CD8-positive, alpha-beta memory T cell (primary cell): ENCODE measurements around the gene RORC. TPM values are rescaled to one million over a fixed set of nuclear protein-coding genes. Genes with fewer than 3 reads are reported as not detected.
A peak's percentile ranks its signal among the peaks of the same experiment; 100 is the strongest.

Experiments
- CTCF ChIA-PET: fragments of 350-600 bp; sonication (Branson Sonifier 250); formaldehyde crosslinking; loops from one replicate; lab custom pipeline; 2021; ENCODE audit warnings: antibody characterized with exemption; lab: Charles Lee
- POLR2A ChIA-PET: fragments of 350-600 bp; sonication (Branson Sonifier 250); formaldehyde crosslinking; loops from one replicate; lab custom pipeline; 2021; ENCODE audit warnings: antibody characterized with exemption; lab: Charles Lee
- DNase-seq, 5 donors: peaks; one replicate each; pipeline versions ENCODE4 v3.0.0 to v3.0.0-alpha.2; 2020 to 2022; ENCODE audit warnings: mixed read lengths in 1 of 5
- H3K27ac ChIP-seq: one replicate; pipeline ENCODE4 v1.7.0; 2013; ENCODE audit warnings: low read depth, mild to moderate bottlenecking, low read length, moderate library complexity
- H3K27me3 ChIP-seq: 2 replicates; pipeline ENCODE4 v1.7.0; 2013; ENCODE audit warnings: low read length, mild to moderate bottlenecking; ENCODE audit not compliant: insufficient read depth, poor library complexity, severe bottlenecking
- H3K36me3 ChIP-seq: 2 replicates; pipeline ENCODE4 v1.7.0; 2013; ENCODE audit warnings: mild to moderate bottlenecking, low read length, moderate library complexity; ENCODE audit not compliant: insufficient read depth
- H3K4me1 ChIP-seq: 2 replicates; pipeline ENCODE4 v1.7.0; 2013; ENCODE audit warnings: mild to moderate bottlenecking, low read length, moderate library complexity; ENCODE audit not compliant: insufficient read depth
- H3K4me3 ChIP-seq: 2 replicates; pipeline ENCODE4 v1.7.0; 2013; ENCODE audit warnings: mild to moderate bottlenecking, low read length
- H3K9me3 ChIP-seq: 2 replicates; pipeline ENCODE4 v1.7.0; 2013; ENCODE audit warnings: mild to moderate bottlenecking, low read length
- H3K27ac Mint-ChIP-seq, 8 donors: one replicate each; pipeline ENCODE4 v1.8.0; 2020 to 2021; ENCODE audit warnings: mixed read lengths in 8 of 8, mild to moderate bottlenecking in 6 of 8, inconsistent platforms in 3 of 8, moderate library complexity in 3 of 8
- H3K27me3 Mint-ChIP-seq, 2 donors: one replicate each; pipeline ENCODE4 v1.8.0; 2020 to 2021; ENCODE audit warnings: mixed read lengths in 2 of 2, mild to moderate bottlenecking in 1 of 2, moderate library complexity in 1 of 2
- H3K36me3 Mint-ChIP-seq, 3 donors: one replicate each; pipeline ENCODE4 v1.8.0; 2020 to 2021; ENCODE audit warnings: mixed read lengths in 3 of 3, inconsistent platforms in 1 of 3, mild to moderate bottlenecking in 1 of 3
- H3K4me1 Mint-ChIP-seq, 3 donors: one replicate each; pipeline ENCODE4 v1.8.0; 2020 to 2021; ENCODE audit warnings: mixed read lengths in 3 of 3, inconsistent platforms in 1 of 3, mild to moderate bottlenecking in 1 of 3
- H3K4me3 Mint-ChIP-seq, 7 donors: one replicate each; pipeline ENCODE4 v1.8.0; 2020 to 2021; ENCODE audit warnings: mixed read lengths in 7 of 7, mild to moderate bottlenecking in 6 of 7, moderate library complexity in 4 of 7, inconsistent platforms in 2 of 7
- H3K9me3 Mint-ChIP-seq, 5 donors: one replicate each; pipeline ENCODE4 v1.8.0; 2020 to 2022; ENCODE audit warnings: mixed read lengths in 5 of 5, mild to moderate bottlenecking in 3 of 5, moderate library complexity in 2 of 5, inconsistent platforms in 1 of 5
- polyA plus RNA-seq: library from polyadenylated mRNA; unstranded; fragments of 300-500 nt; fragmentation: Illumina TruSeq; gene quantifications from one replicate; pipeline ENCODE4 v1.2.3, GENCODE V29; 2021
- total RNA-seq, 2 experiments: library from RNA; stranded (reverse); gene quantifications; one replicate each; pipeline ENCODE4 v1.2.3, GENCODE V29; 2021

The RORC gene
- total and polyA plus RNA-seq, 3 experiments from 2014 or later = 1.3 to 46.4 (median 1.5) TPM

- H3K4me3 ChIP-seq = no peak overlapping the region
Measured at GRCh38 chr1:151831256-151831591, 378 bp downstream of the RORC start.

DNA sequence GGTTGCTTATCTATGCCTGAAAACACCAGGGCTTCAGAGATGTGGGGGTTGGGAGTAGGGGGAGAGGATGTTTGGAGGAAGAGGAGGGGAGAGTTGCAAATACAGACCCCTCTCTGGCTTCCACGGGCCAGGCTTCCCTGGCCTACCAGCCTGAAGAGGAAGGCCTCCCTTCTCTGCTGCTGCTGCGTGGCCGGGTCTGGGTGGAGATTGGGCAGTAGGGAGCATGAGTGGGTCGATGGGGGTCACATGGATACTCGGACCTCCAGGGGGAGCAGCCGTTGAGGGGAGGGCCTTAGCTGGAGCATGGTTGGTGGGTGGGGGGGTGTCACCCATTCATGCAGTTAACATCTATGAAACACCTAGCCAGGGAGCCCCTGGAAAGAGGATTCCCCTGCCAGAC, 1.5 kb downstream of the RORC start:
- ChIA-PET POLR2A (interaction anchor here (0.6 to 2.2 kb wide), 3 partner anchors 10 to 67 kb away, joined by 3 to 6 read pairs (median 3); partner anchors contain the start of gene MRPL9), CTCF (interaction anchor here (0.6 to 1.0 kb wide), 2 partner anchors 13 to 15 kb away, joined by 3 read pairs; no protein-coding TSS in a partner anchor)
- peaks cover 69 to 84% (median 79%) of the 10 kb centered on the region in 3 donors for H3K4me1 Mint-ChIP-seq

More at GRCh38 chr1:151831256-151831591, 378 bp downstream of the RORC start:
- no peaks in the 10 kb centered on the region for H3K9me3 ChIP-seq
- H3K36me3 Mint-ChIP-seq = no peaks in the 10 kb centered on the region
- H3K27ac ChIP-seq = peak overlapping the region; percentile 51
- peak overlapping the region; percentile 33 to 99 (median 90) for H3K27ac Mint-ChIP-seq
- H3K27me3 ChIP-seq = no peaks in the 10 kb centered on the region
- peaks cover 0 to 2% of the 10 kb centered on the region in 2 donors for H3K27me3 Mint-ChIP-seq
- DNase-seq = no peak
- peak overlapping the region in 6 of 7 donors; percentile 68 to 84 (median 70) for H3K4me3 Mint-ChIP-seq
- peaks cover 71 to 84% (median 77%) of the 10 kb centered on the region in 3 donors for H3K4me1 Mint-ChIP-seq
- POLR2A ChIA-PET = no interaction called here
- CTCF ChIA-PET = interaction anchor here (1.2 kb wide), 1 partner anchor 10 kb away, joined by 3 read pairs; no protein-coding TSS in a partner anchor
- H3K9me3 Mint-ChIP-seq = no peaks in the 10 kb centered on the region
- no peaks in the 10 kb centered on the region for H3K36me3 ChIP-seq
- H3K4me1 ChIP-seq = peaks cover 60% of the 10 kb centered on the region

GRCh38 chr1:151829352-151830046, 2.1 kb downstream of the RORC start:
- peaks cover 0 to 1% of the 10 kb centered on the region in 2 donors for H3K27me3 Mint-ChIP-seq
- peaks cover 63% of the 10 kb centered on the region for H3K4me1 ChIP-seq
- peak overlapping the region; percentile 51 to 90 (median 70) for H3K4me3 Mint-ChIP-seq
- no peak for DNase-seq
- ChIA-PET POLR2A (interaction anchor here (2.2 kb wide), 1 partner anchor 67 kb away, joined by 6 read pairs; the partner anchor contains the start of gene MRPL9), CTCF (interaction anchor here (1.0 kb wide), 1 partner anchor 40 kb away, joined by 3 read pairs; no protein-coding TSS in a partner anchor)
- H3K27ac ChIP-seq = no peak overlapping the region
- H3K27ac Mint-ChIP-seq = peak overlapping the region; percentile 70 to 99 (median 90)
- peaks cover 67 to 79% (median 78%) of the 10 kb centered on the region in 3 donors for H3K4me1 Mint-ChIP-seq
- no peaks in the 10 kb centered on the region for H3K36me3 ChIP-seq
- no peaks in the 10 kb centered on the region for H3K9me3 Mint-ChIP-seq
- H3K27me3 ChIP-seq = no peaks in the 10 kb centered on the region
- H3K9me3 ChIP-seq = no peaks in the 10 kb centered on the region
- H3K4me3 ChIP-seq = no peak overlapping the region
- peaks cover 0 to 7% (median 0%) of the 10 kb centered on the region in 3 donors for H3K36me3 Mint-ChIP-seq

More for the DNA sequence above, 1.5 kb downstream of the RORC start:
- Histone ChIP-seq H3K4me3 (no peak overlapping the region), H3K36me3 (no peaks in the 10 kb centered on the region), H3K27ac (no peak overlapping the region), H3K4me1 (peaks cover 65% of the 10 kb centered on the region), H3K27me3 (no peaks in the 10 kb centered on the region), H3K9me3 (no peaks in the 10 kb centered on the region)
- no peak for DNase-seq
- Mint-ChIP-seq H3K27ac (peak overlapping the region; percentile 70 to 99 (median 92)), H3K36me3 (peaks cover 0 to 2% (median 0%) of the 10 kb centered on the region in 3 donors), H3K9me3 (no peaks in the 10 kb centered on the region), H3K4me3 (peak overlapping the region; percentile 51 to 86 (median 70)), H3K27me3 (peaks cover 0 to 1% of the 10 kb centered on the region in 2 donors)

DNA sequence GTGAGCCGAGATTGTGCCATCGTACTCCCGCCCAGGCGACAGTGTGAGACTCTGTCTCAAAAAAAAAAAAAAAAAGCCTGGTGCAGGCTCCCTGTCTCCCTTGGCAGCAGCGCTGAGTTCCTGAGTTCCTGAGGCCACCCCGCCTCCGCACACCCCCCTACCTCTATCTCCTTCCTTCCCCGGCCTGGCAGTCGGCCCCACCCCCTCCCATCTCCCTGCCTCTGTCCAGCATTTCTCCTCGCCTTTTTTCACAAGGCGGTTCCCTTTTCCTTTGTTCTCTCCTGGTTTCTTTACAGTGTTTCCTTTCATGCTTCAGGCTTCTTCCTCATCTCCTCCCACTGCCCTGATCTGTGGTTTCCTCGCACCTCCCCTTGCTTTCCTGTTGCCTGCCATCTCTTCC, 2.7 kb downstream of the RORC start:
- Mint-ChIP-seq H3K27me3 (peaks cover 0 to 1% of the 10 kb centered on the region in 2 donors), H3K36me3 (peaks cover 0 to 8% (median 0%) of the 10 kb centered on the region in 3 donors), H3K4me3 (peak overlapping the region; percentile 51 to 90 (median 70)), H3K27ac (peak overlapping the region; percentile 29 to 99 (median 90)), H3K4me1 (peaks cover 66 to 73% (median 72%) of the 10 kb centered on the region in 3 donors), H3K9me3 (no peaks in the 10 kb centered on the region)
- Histone ChIP-seq H3K9me3 (no peaks in the 10 kb centered on the region), H3K4me3 (no peak overlapping the region), H3K27ac (no peak overlapping the region), H3K36me3 (no peaks in the 10 kb centered on the region), H3K27me3 (no peaks in the 10 kb centered on the region), H3K4me1 (peaks cover 57% of the 10 kb centered on the region)
- POLR2A ChIA-PET = interaction anchor here (2.2 kb wide), 1 partner anchor 66 kb away, joined by 6 read pairs; the partner anchor contains the start of gene MRPL9
- DNase-seq = no peak
- CTCF ChIA-PET = interaction anchor here (1.0 to 1.2 kb wide), 3 partner anchors 7 to 39 kb away, joined by 3 to 4 read pairs (median 3); no protein-coding TSS in a partner anchor

DNA sequence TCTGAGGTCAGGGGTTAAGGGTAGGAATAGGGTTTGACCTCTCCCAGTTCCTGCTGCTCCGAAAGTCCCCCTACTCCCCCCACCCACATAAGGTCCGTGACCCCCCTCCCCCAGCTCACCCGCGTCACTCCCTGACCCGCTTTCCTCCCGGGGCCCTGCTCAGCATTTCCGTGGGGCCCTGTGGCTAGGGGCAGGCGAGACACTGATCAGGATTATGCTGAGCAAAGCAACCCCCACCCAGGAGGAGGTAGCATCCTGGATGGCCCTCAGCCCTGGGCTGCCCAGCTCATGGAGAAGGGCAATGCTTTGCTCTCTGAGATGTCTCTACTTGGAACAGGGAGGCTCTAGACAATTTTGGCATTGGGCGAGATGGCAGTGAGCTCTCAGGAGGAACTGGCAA, 3.7 kb downstream of the RORC start:
- H3K4me1 ChIP-seq = peaks cover 50% of the 10 kb centered on the region
- Mint-ChIP-seq H3K9me3 (no peaks in the 10 kb centered on the region), H3K36me3 (peaks cover 0 to 8% (median 0%) of the 10 kb centered on the region in 3 donors), H3K4me1 (peaks cover 59 to 63% (median 62%) of the 10 kb centered on the region in 3 donors), H3K27me3 (no peaks in the 10 kb centered on the region), H3K4me3 (peak overlapping the region; percentile 38 to 97 (median 86)), H3K27ac (peak overlapping the region; percentile 65 to 99 (median 90))
- no peaks in the 10 kb centered on the region for H3K27me3 ChIP-seq
- H3K9me3 ChIP-seq = no peaks in the 10 kb centered on the region
- H3K36me3 ChIP-seq = no peaks in the 10 kb centered on the region
- ChIA-PET CTCF (interaction anchor here (1.0 to 1.2 kb wide), 2 partner anchors 9 to 12 kb away, joined by 3 to 4 read pairs; no protein-coding TSS in a partner anchor), POLR2A (no interaction called here)
- H3K27ac ChIP-seq = no peak overlapping the region
- DNase-seq = peak in 2 of 5 donors; percentile 23 to 35
- no peak overlapping the region for H3K4me3 ChIP-seq

GRCh38 chr1:151825751-151826660, 5.6 kb downstream of the RORC start:
- Mint-ChIP-seq H3K9me3 (no peaks in the 10 kb centered on the region), H3K27me3 (no peaks in the 10 kb centered on the region), H3K36me3 (peaks cover 0 to 8% (median 0%) of the 10 kb centered on the region in 3 donors), H3K27ac (peak overlapping the region; percentile 70 to 99 (median 90)), H3K4me1 (peaks cover 52 to 62% (median 56%) of the 10 kb centered on the region in 3 donors), H3K4me3 (peak overlapping the region; percentile 53 to 97 (median 87))
- ChIA-PET POLR2A (interaction anchor here (0.5 kb wide), 1 partner anchor 79 kb away, joined by 3 read pairs; no protein-coding TSS in a partner anchor), CTCF (interaction anchor here (1.4 kb wide), 1 partner anchor 15 kb away, joined by 4 read pairs; no protein-coding TSS in a partner anchor)
- no peaks in the 10 kb centered on the region for H3K36me3 ChIP-seq
- H3K4me1 ChIP-seq = peaks cover 55% of the 10 kb centered on the region
- H3K27ac ChIP-seq = no peak overlapping the region
- no peaks in the 10 kb centered on the region for H3K9me3 ChIP-seq
- H3K27me3 ChIP-seq = no peaks in the 10 kb centered on the region
- DNase-seq = peak in 2 of 5 donors; percentile 26 to 56
- no peak overlapping the region for H3K4me3 ChIP-seq

DNA sequence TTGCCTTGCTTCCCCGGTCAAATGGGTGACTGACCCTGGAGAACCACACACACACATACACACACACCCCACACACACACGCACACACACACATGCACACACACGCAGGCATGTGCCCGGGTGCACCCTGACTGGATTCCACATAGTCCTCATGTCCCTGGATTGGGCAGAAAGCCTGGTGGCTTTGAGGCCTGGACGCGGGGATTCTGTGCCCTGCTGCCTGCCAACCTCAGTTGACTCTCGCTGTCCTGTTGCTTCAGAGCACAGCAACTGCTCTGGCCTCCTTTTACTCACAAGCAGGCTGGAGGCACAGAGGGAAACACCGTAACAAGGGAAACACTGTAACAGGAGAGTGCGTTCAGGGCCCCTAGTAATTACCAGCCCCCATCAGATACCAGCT, 6.4 kb downstream of the RORC start:
- Histone ChIP-seq H3K27ac (no peak overlapping the region), H3K4me3 (no peak overlapping the region), H3K27me3 (no peaks in the 10 kb centered on the region), H3K4me1 (peaks cover 55% of the 10 kb centered on the region), H3K9me3 (no peaks in the 10 kb centered on the region), H3K36me3 (no peaks in the 10 kb centered on the region)
- no peak for DNase-seq
- Mint-ChIP-seq H3K36me3 (peaks cover 0 to 8% (median 0%) of the 10 kb centered on the region in 3 donors), H3K9me3 (no peaks in the 10 kb centered on the region), H3K27ac (peak overlapping the region in 7 of 8 donors; percentile 70 to 98 (median 88)), H3K4me3 (peak overlapping the region; percentile 38 to 97 (median 87)), H3K27me3 (no peaks in the 10 kb centered on the region), H3K4me1 (peaks cover 52 to 62% (median 57%) of the 10 kb centered on the region in 3 donors)
- ChIA-PET POLR2A (no interaction called here), CTCF (interaction anchor here (1.4 to 1.5 kb wide), 2 partner anchors 11 to 14 kb away, joined by 4 to 7 read pairs; no protein-coding TSS in a partner anchor)
